WTC11 (cell line): Measurements from ENCODE around the gene KRT5. TPM values are rescaled to one million over a fixed set of nuclear protein-coding genes. Genes with fewer than 3 reads are reported as not detected.

Experiments used
- ATAC-seq: fragments of 200-7000 bp; cut with Tn5 transposase; 2 replicates; pipeline ENCODE4 v1.10.0; 2021; ENCODE audit warnings: mild to moderate bottlenecking, moderate library complexity
- CTCF ChIA-PET: fragments of 300-600 bp; sonication (Branson Sonifier 250); formaldehyde crosslinking; loops from one replicate; lab custom pipeline; 2021; ENCODE audit warnings: antibody characterized with exemption; lab: Charles Lee
- POLR2A ChIA-PET: fragments of 350-600 bp; sonication (Branson Sonifier 250); formaldehyde crosslinking; loops from one replicate; lab custom pipeline; 2021; ENCODE audit warnings: antibody characterized with exemption; lab: Charles Lee
- DNase-seq: peaks from one replicate; pipeline ENCODE4 v3.0.0; 2021; ENCODE audit warnings: low spot score
- H3K27ac Mint-ChIP-seq: 2 replicates; pipeline ENCODE4 v1.8.0; 2021; ENCODE audit warnings: mixed read lengths
- H3K27me3 Mint-ChIP-seq: 2 replicates; pipeline ENCODE4 v1.8.0; 2021; ENCODE audit warnings: low read depth, mild to moderate bottlenecking, moderate library complexity, mixed read lengths
- H3K36me3 Mint-ChIP-seq: 2 replicates; pipeline ENCODE4 v1.8.0; 2021; ENCODE audit warnings: mixed read lengths
- H3K4me1 Mint-ChIP-seq: 2 replicates; pipeline ENCODE4 v1.8.0; 2022; ENCODE audit warnings: mixed read lengths
- H3K4me3 Mint-ChIP-seq: 2 replicates; pipeline ENCODE4 v1.8.0; 2021; ENCODE audit warnings: mild to moderate bottlenecking, moderate library complexity, mixed read lengths
- H3K9me3 Mint-ChIP-seq: 2 replicates; pipeline ENCODE4 v1.8.0; 2021; ENCODE audit warnings: mixed read lengths
- CBFB ChIP-seq: sonication (generic); formaldehyde crosslinking; IDR thresholded peaks from 2 replicates; pipeline ENCODE4 v1.8.1; 2022; ENCODE audit warnings: mild to moderate bottlenecking, low read depth, missing genetic modification reagents
- EMX1 ChIP-seq: fragments of 250-450 bp; sonication (Bioruptor Pico); IDR thresholded peaks from 2 replicates; pipeline ENCODE4 v1.8.0; 2021; ENCODE audit warnings: mild to moderate bottlenecking
- FOXP1 ChIP-seq: sonication (generic); formaldehyde crosslinking; IDR thresholded peaks from 2 replicates; pipeline ENCODE4 v1.8.0; 2022; ENCODE audit warnings: missing genetic modification reagents, mild to moderate bottlenecking, moderate library complexity, borderline replicate concordance
- FOXP4 ChIP-seq: sonication (generic); formaldehyde crosslinking; IDR thresholded peaks from 2 replicates; pipeline ENCODE4 v1.8.0; 2022; ENCODE audit warnings: mild to moderate bottlenecking, missing genetic modification reagents
- GABPB1 ChIP-seq: sonication (generic); formaldehyde crosslinking; IDR thresholded peaks from 2 replicates; pipeline ENCODE4 v1.8.1; 2023; ENCODE audit warnings: mild to moderate bottlenecking, missing genetic modification reagents
- GRHL2 ChIP-seq: fragments of 250-450 bp; sonication (Bioruptor Pico); IDR thresholded peaks from 2 replicates; pipeline ENCODE4 v1.8.0; 2022; ENCODE audit warnings: mild to moderate bottlenecking, moderate library complexity; ENCODE audit not compliant: insufficient replicate concordance, severe bottlenecking
- IRF1 ChIP-seq: sonication (generic); formaldehyde crosslinking; IDR thresholded peaks from 2 replicates; pipeline ENCODE4 v1.8.0; 2023; ENCODE audit warnings: missing genetic modification reagents
- NR3C1 ChIP-seq: sonication (generic); formaldehyde crosslinking; conservative IDR thresholded peaks from 2 replicates; pipeline ENCODE4 v1.8.1; 2023; ENCODE audit warnings: low read depth, mild to moderate bottlenecking, missing genetic modification reagents
- PRRX2 ChIP-seq: fragments of 250-450 bp; sonication (Bioruptor Pico); IDR thresholded peaks from 2 replicates; pipeline ENCODE4 v1.8.0; 2021; ENCODE audit warnings: mild to moderate bottlenecking
- RORB ChIP-seq: fragments of 250-450 bp; sonication (Bioruptor Pico); IDR thresholded peaks from 2 replicates; pipeline ENCODE4 v1.9.0; 2021; ENCODE audit warnings: mild to moderate bottlenecking
- SOX15 ChIP-seq: fragments of 250-450 bp; sonication (Bioruptor Pico); IDR thresholded peaks from 2 replicates; pipeline ENCODE4 v1.9.0; 2021; ENCODE audit warnings: mild to moderate bottlenecking
- ZNF121 ChIP-seq: sonication (generic); formaldehyde crosslinking; IDR thresholded peaks from 2 replicates; pipeline ENCODE4 v1.8.0; 2023; ENCODE audit warnings: missing genetic modification reagents
- ZNF396 ChIP-seq: fragments of 250-450 bp; sonication (Bioruptor Pico); IDR thresholded peaks from 2 replicates; pipeline ENCODE4 v1.8.0; 2021; ENCODE audit warnings: mild to moderate bottlenecking, moderate library complexity, borderline replicate concordance
- ZNF425 ChIP-seq: fragments of 250-450 bp; sonication (Bioruptor Pico); conservative IDR thresholded peaks from 2 replicates; pipeline ENCODE4 v1.9.0; 2021; ENCODE audit warnings: mild to moderate bottlenecking
- ZNF512 ChIP-seq: sonication (generic); formaldehyde crosslinking; IDR thresholded peaks from 2 replicates; pipeline ENCODE4 v1.8.1; 2022; ENCODE audit warnings: missing genetic modification reagents, borderline replicate concordance
- ZNF532 ChIP-seq: fragments of 250-450 bp; sonication (Bioruptor Pico); IDR thresholded peaks from 2 replicates; pipeline ENCODE4 v1.9.0; 2021; ENCODE audit warnings: mild to moderate bottlenecking, borderline replicate concordance
- ZSCAN18 ChIP-seq: fragments of 250-450 bp; sonication (Bioruptor Pico); IDR thresholded peaks from 2 replicates; pipeline ENCODE4 v2.1.2; 2022; ENCODE audit warnings: mild to moderate bottlenecking, moderate library complexity
- total RNA-seq: library from RNA; stranded (reverse); gene quantifications from 3 replicates; pipeline ENCODE4 v1.2.3, GENCODE V29; 2021

KRT5 gene
- total RNA-seq, 1 experiment from 2014 or later = not detected

- no peak overlapping the region for H3K27ac Mint-ChIP-seq
- H3K36me3 Mint-ChIP-seq = no peaks in the 10 kb centered on the region
- DNase-seq = no peak
- no peak for ATAC-seq
- H3K27me3 Mint-ChIP-seq = peaks cover 2% of the 10 kb centered on the region; the same call in 1 of the 2 replicates
- POLR2A ChIA-PET = no interaction called here
- H3K9me3 Mint-ChIP-seq = no peaks in the 10 kb centered on the region
- no peaks in the 10 kb centered on the region for H3K4me1 Mint-ChIP-seq
- H3K4me3 Mint-ChIP-seq = no peak overlapping the region
- CTCF ChIA-PET = interaction anchor here (0.7 to 2.7 kb wide), 4 partner anchors 10 to 318 kb away, joined by 3 to 10 read pairs (median 5); no protein-coding TSS in a partner anchor
- TF ChIP-seq RORB (no peak), NR3C1 (CRISPR knock-in tag) (no peak), PRRX2 (no peak), FOXP4 (CRISPR knock-in tag) (no peak), ZNF425 (CRISPR knock-in tag) (no peak), ZNF396 (no peak), GABPB1 (no peak), ZNF532 (CRISPR knock-in tag) (no peak), SOX15 (no peak), ZNF512 (CRISPR knock-in tag) (no peak), IRF1 (CRISPR knock-in tag) (no peak), FOXP1 (CRISPR knock-in tag) (no peak), ZNF121 (CRISPR knock-in tag) (no peak), CBFB (no peak), ZSCAN18 (CRISPR knock-in tag) (no peak), GRHL2 (CRISPR knock-in tag) (no peak), EMX1 (CRISPR knock-in tag) (no peak)
Observed at GRCh38 chr12:52552055-52552454, 31.9 kb upstream of the KRT5 start.
